Liver (tissue), 9 donors: ENCODE measurements around the gene AFF2. TPM values are rescaled to one million over a fixed set of nuclear protein-coding genes. Genes with fewer than 3 reads are reported as not detected.

Source experiments
- DNase-seq: peaks from one replicate; pipeline ENCODE4 v3.0.0-alpha.2; 2017; ENCODE audit warnings: low spot score
- H3K27ac ChIP-seq, 2 donors: one replicate each; pipeline ENCODE4 v1.7.0; 2013; ENCODE audit warnings: inconsistent platforms in 2 of 2, low read length in 2 of 2, control low read depth in 1 of 2, low read depth in 1 of 2, mild to moderate bottlenecking in 1 of 2
- H3K27me3 ChIP-seq, 4 donors: one replicate each; pipeline versions ENCODE4 v1.6.1 to v1.7.0; 2013; ENCODE audit warnings: low read length in 3 of 4, inconsistent platforms in 1 of 4, mild to moderate bottlenecking in 1 of 4, moderate library complexity in 1 of 4; ENCODE audit not compliant: control insufficient read depth in 4 of 4, insufficient read depth in 4 of 4
- H3K36me3 ChIP-seq, 4 donors: one replicate each; pipeline versions ENCODE4 v1.6.1 to v1.7.0; 2013; ENCODE audit warnings: low read length in 3 of 4, mild to moderate bottlenecking in 3 of 4, low read depth in 1 of 4, moderate library complexity in 1 of 4; ENCODE audit not compliant: control insufficient read depth in 4 of 4, insufficient read depth in 3 of 4
- H3K4me1 ChIP-seq, 4 donors: one replicate each; pipeline versions ENCODE4 v1.6.1 to v1.7.0; 2013; ENCODE audit warnings: low read length in 3 of 4, mild to moderate bottlenecking in 3 of 4, moderate library complexity in 1 of 4; ENCODE audit not compliant: control insufficient read depth in 4 of 4, insufficient read depth in 4 of 4
- H3K4me3 ChIP-seq, 3 donors: one replicate each; pipeline versions ENCODE4 v1.6.1 to v1.7.0; 2013; ENCODE audit warnings: low read length in 3 of 3, control low read depth in 1 of 3, low read depth in 1 of 3, mild to moderate bottlenecking in 1 of 3
- H3K9ac ChIP-seq, 2 donors: one replicate each; pipeline ENCODE4 v1.7.0; 2013; ENCODE audit warnings: low read length in 2 of 2, mild to moderate bottlenecking in 2 of 2, moderate library complexity in 2 of 2, control low read depth in 1 of 2, low read depth in 1 of 2
- H3K9me3 ChIP-seq, 4 donors: one replicate each; pipeline versions ENCODE4 v1.6.1 to v1.7.0; 2013; ENCODE audit warnings: low read length in 3 of 4; ENCODE audit not compliant: control insufficient read depth in 4 of 4
- EGR1 ChIP-seq, 2 donors: IDR thresholded peaks; 2 replicates each; pipeline ENCODE4 v1.6.1; 2016 to 2018; ENCODE audit warnings: antibody characterized with exemption in 2 of 2, low read depth in 2 of 2
- FOXA1 ChIP-seq: IDR thresholded peaks from 2 replicates; pipeline ENCODE4 v1.6.1; 2016; ENCODE audit warnings: antibody characterized with exemption
- FOXA2 ChIP-seq: IDR thresholded peaks from 2 replicates; pipeline ENCODE4 v1.6.1; 2016; ENCODE audit warnings: antibody characterized with exemption
- GABPA ChIP-seq, 2 donors: IDR thresholded peaks in 1 of 2; conservative IDR thresholded peaks in 1 of 2; 2 replicates each; pipeline ENCODE4 v1.6.1; 2016; ENCODE audit warnings: antibody characterized with exemption in 2 of 2, mild to moderate bottlenecking in 1 of 2, moderate library complexity in 1 of 2
- HNF4A ChIP-seq, 2 donors: conservative IDR thresholded peaks; 2 replicates each; pipeline ENCODE4 v1.6.1; 2016; ENCODE audit warnings: antibody characterized with exemption in 2 of 2, mild to moderate bottlenecking in 2 of 2
- HNF4G ChIP-seq: IDR thresholded peaks from 2 replicates; pipeline ENCODE4 v1.6.1; 2016; ENCODE audit warnings: antibody characterized with exemption
- JUND ChIP-seq, 2 donors: IDR thresholded peaks; 2 replicates each; pipeline ENCODE4 v1.6.1; 2016; ENCODE audit warnings: antibody characterized with exemption in 2 of 2
- NR2F2 ChIP-seq: IDR thresholded peaks from 2 replicates; pipeline ENCODE4 v1.6.1; 2016; ENCODE audit warnings: antibody characterized with exemption
- RAD21 ChIP-seq, 2 donors: IDR thresholded peaks; 2 replicates each; pipeline ENCODE4 v1.6.1; 2016; ENCODE audit warnings: antibody characterized with exemption in 2 of 2, mild to moderate bottlenecking in 2 of 2
- RXRA ChIP-seq, 2 donors: IDR thresholded peaks; 2 replicates each; pipeline ENCODE4 v1.6.1; 2017 to 2018; ENCODE audit warnings: antibody characterized with exemption in 2 of 2, mild to moderate bottlenecking in 1 of 2
- SP1 ChIP-seq: IDR thresholded peaks from 2 replicates; pipeline ENCODE4 v1.6.1; 2018; ENCODE audit warnings: antibody characterized with exemption, mild to moderate bottlenecking
- TAF1 ChIP-seq: conservative IDR thresholded peaks from 2 replicates; pipeline ENCODE4 v1.6.1; 2016; ENCODE audit warnings: antibody characterized with exemption, mild to moderate bottlenecking
- YY1 ChIP-seq: IDR thresholded peaks from 2 replicates; pipeline ENCODE4 v1.6.1; 2016; ENCODE audit warnings: antibody characterized with exemption, mild to moderate bottlenecking
- WGBS: extraction: QIAGEN DNeasy Blood & Tissue Kit; methylation state at CpG from one replicate; pipeline ENCODE4 v1.1.7; 2013; 5-methylcytosine and 5-hydroxymethylcytosine counted together
- polyA plus RNA-seq, 2 donors: library from polyadenylated mRNA; stranded (reverse) in 1 of 2; unstranded in 1 of 2; fragments of 200-250 nt in 1 of 2; fragments of >200 nt in 1 of 2; fragmentation: Nextera tagmentation in 1 of 2; extraction: Ambion mirVana in 1 of 2; gene quantifications; one replicate each; pipeline versions ENCODE4 v1.2.1 to v1.2.3, GENCODE V29; 2013 to 2015
- total RNA-seq, 2 donors: library from RNA; depleted of rRNA; stranded (reverse); fragments of >200 nt; gene quantifications; one replicate each; pipeline ENCODE4 v1.2.3, GENCODE V29; 2014
- TF ChIP-seq, protein P1 (sequence below): IDR thresholded peaks from 2 replicates; pipeline ENCODE4 v1.6.1; 2016; ENCODE audit warnings: antibody characterized with exemption
- TF ChIP-seq, protein P2 (sequence below): IDR thresholded peaks from 2 replicates; pipeline ENCODE4 v1.6.1; 2016; ENCODE audit warnings: antibody characterized with exemption
- TF ChIP-seq, protein P3 (sequence below): IDR thresholded peaks from 2 replicates; pipeline ENCODE4 v1.6.1; 2016; ENCODE audit warnings: antibody characterized with exemption, mild to moderate bottlenecking
- TF ChIP-seq, protein P4 (sequence below): fragments of 150-350 bp; IDR thresholded peaks from 2 replicates; pipeline ENCODE4 v1.5.1; 2017; ENCODE audit warnings: improper control_type of control experiment, low read depth, low read length; ENCODE audit not compliant: missing input control
- TF ChIP-seq, protein P5 (sequence below): IDR thresholded peaks from 2 replicates; pipeline ENCODE4 v1.6.1; 2016; ENCODE audit warnings: antibody characterized with exemption
- donor health status: healthy.
- donor health status: healthy.
- donor health status: healthy.
- donor health status: healthy.
- donor health status: healthy.

Gene AFF2
- total and polyA plus RNA-seq, 4 donors = 0.01 to 1.6 (median 0.50) TPM; not detected in 1

DNA sequence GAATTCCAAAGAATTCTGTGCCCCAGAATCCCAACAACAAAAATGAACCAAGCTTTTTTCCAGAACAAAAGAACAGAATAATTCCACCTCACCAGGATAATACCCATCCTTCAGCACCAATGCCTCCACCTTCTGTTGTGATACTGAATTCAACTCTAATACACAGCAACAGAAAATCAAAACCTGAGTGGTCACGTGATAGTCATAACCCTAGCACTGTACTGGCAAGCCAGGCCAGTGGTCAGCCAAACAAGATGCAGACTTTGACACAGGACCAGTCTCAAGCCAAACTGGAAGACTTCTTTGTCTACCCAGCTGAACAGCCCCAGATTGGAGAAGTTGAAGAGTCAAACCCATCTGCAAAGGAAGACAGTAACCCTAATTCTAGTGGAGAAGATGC, 161.6 kb downstream of the AFF2 start:
- H3K36me3 ChIP-seq = no peaks in the 10 kb centered on the region
- peaks cover 0 to 2% (median 0%) of the 10 kb centered on the region in 4 donors for H3K27me3 ChIP-seq
- no peak overlapping the region for H3K27ac ChIP-seq
- H3K9me3 ChIP-seq = no peaks in the 10 kb centered on the region
- H3K9ac ChIP-seq = no peak overlapping the region
- no peaks in the 10 kb centered on the region for H3K4me1 ChIP-seq
- H3K4me3 ChIP-seq = no peak overlapping the region
- TF ChIP-seq, protein P1, sequence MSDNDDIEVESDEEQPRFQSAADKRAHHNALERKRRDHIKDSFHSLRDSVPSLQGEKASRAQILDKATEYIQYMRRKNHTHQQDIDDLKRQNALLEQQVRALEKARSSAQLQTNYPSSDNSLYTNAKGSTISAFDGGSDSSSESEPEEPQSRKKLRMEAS = no peak
- no peak for TF ChIP-seq JUND (IDR thresholded peaks at IDR 0.05)
- TF ChIP-seq, protein P2, sequence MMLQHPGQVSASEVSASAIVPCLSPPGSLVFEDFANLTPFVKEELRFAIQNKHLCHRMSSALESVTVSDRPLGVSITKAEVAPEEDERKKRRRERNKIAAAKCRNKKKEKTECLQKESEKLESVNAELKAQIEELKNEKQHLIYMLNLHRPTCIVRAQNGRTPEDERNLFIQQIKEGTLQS = no peak
- TF ChIP-seq HNF4A (conservative IDR thresholded peaks at IDR 0.05) = no peak
- TF ChIP-seq SP1 = no peak
- no peak for TF ChIP-seq EGR1 (IDR thresholded peaks at IDR 0.05; ENCODE audit: low read depth in 2 of 2)
- TF ChIP-seq HNF4G = no peak
- no peak for TF ChIP-seq RAD21 (IDR thresholded peaks at IDR 0.05)
- no peak for TF ChIP-seq GABPA (IDR thresholded peaks at IDR 0.05 in 1 of 2, conservative IDR thresholded peaks at IDR 0.05 in 1 of 2)
- TF ChIP-seq, protein P3, sequence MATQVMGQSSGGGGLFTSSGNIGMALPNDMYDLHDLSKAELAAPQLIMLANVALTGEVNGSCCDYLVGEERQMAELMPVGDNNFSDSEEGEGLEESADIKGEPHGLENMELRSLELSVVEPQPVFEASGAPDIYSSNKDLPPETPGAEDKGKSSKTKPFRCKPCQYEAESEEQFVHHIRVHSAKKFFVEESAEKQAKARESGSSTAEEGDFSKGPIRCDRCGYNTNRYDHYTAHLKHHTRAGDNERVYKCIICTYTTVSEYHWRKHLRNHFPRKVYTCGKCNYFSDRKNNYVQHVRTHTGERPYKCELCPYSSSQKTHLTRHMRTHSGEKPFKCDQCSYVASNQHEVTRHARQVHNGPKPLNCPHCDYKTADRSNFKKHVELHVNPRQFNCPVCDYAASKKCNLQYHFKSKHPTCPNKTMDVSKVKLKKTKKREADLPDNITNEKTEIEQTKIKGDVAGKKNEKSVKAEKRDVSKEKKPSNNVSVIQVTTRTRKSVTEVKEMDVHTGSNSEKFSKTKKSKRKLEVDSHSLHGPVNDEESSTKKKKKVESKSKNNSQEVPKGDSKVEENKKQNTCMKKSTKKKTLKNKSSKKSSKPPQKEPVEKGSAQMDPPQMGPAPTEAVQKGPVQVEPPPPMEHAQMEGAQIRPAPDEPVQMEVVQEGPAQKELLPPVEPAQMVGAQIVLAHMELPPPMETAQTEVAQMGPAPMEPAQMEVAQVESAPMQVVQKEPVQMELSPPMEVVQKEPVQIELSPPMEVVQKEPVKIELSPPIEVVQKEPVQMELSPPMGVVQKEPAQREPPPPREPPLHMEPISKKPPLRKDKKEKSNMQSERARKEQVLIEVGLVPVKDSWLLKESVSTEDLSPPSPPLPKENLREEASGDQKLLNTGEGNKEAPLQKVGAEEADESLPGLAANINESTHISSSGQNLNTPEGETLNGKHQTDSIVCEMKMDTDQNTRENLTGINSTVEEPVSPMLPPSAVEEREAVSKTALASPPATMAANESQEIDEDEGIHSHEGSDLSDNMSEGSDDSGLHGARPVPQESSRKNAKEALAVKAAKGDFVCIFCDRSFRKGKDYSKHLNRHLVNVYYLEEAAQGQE = no peak
- no peak for TF ChIP-seq TAF1
- TF ChIP-seq, protein P4, sequence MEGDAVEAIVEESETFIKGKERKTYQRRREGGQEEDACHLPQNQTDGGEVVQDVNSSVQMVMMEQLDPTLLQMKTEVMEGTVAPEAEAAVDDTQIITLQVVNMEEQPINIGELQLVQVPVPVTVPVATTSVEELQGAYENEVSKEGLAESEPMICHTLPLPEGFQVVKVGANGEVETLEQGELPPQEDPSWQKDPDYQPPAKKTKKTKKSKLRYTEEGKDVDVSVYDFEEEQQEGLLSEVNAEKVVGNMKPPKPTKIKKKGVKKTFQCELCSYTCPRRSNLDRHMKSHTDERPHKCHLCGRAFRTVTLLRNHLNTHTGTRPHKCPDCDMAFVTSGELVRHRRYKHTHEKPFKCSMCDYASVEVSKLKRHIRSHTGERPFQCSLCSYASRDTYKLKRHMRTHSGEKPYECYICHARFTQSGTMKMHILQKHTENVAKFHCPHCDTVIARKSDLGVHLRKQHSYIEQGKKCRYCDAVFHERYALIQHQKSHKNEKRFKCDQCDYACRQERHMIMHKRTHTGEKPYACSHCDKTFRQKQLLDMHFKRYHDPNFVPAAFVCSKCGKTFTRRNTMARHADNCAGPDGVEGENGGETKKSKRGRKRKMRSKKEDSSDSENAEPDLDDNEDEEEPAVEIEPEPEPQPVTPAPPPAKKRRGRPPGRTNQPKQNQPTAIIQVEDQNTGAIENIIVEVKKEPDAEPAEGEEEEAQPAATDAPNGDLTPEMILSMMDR = no peak
- TF ChIP-seq YY1 = no peak
- TF ChIP-seq FOXA1 = no peak
- no peak for TF ChIP-seq RXRA (IDR thresholded peaks at IDR 0.05)
- TF ChIP-seq FOXA2 = no peak
- TF ChIP-seq NR2F2 = no peak
- TF ChIP-seq, protein P5, sequence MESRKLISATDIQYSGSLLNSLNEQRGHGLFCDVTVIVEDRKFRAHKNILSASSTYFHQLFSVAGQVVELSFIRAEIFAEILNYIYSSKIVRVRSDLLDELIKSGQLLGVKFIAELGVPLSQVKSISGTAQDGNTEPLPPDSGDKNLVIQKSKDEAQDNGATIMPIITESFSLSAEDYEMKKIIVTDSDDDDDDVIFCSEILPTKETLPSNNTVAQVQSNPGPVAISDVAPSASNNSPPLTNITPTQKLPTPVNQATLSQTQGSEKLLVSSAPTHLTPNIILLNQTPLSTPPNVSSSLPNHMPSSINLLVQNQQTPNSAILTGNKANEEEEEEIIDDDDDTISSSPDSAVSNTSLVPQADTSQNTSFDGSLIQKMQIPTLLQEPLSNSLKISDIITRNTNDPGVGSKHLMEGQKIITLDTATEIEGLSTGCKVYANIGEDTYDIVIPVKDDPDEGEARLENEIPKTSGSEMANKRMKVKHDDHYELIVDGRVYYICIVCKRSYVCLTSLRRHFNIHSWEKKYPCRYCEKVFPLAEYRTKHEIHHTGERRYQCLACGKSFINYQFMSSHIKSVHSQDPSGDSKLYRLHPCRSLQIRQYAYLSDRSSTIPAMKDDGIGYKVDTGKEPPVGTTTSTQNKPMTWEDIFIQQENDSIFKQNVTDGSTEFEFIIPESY = no peak
- no peak for DNase-seq
- WGBS = 67% methylated on average over 1 of the region's 1 CpG
